ENCODE data around the gene SLC2A14.
"Not testable (repeated sequence)": the region's sequence is repeated elsewhere in the genome, so short reads cannot be mapped to it uniquely, and the experiment has no call there.

SLC2A14 gene

GRCh38 chr12:7899755-7900154 is 27.0 kb upstream of the SLC2A14 start:
- peaks cover under 1% of the 10 kb centered on the region for H3K4me1 ChIP-seq (ENCODE audit: control insufficient read depth, insufficient read depth, low read length)
- no peak overlapping the region for H3K4me3 ChIP-seq (ENCODE audit: low read length)
- no peak overlapping the region for H3K9ac ChIP-seq (ENCODE audit: low read length)
- no peaks in the 10 kb centered on the region for H3K27me3 ChIP-seq (ENCODE audit: control insufficient read depth, insufficient read depth, low read length)
- H3K9me3 ChIP-seq (ENCODE audit: control insufficient read depth, low read length): no peaks in the 10 kb centered on the region
- no peaks in the 10 kb centered on the region for H3K36me3 ChIP-seq (ENCODE audit: control insufficient read depth, insufficient read depth, low read length)

- H3K36me3 ChIP-seq (ENCODE audit: control insufficient read depth, insufficient read depth, low read length); H3K27me3 ChIP-seq (ENCODE audit: control insufficient read depth, insufficient read depth, low read length); H3K9me3 ChIP-seq (ENCODE audit: control insufficient read depth, low read length); H3K4me1 ChIP-seq (ENCODE audit: control insufficient read depth, insufficient read depth, low read length); H3K9ac ChIP-seq (ENCODE audit: low read length); H3K4me3 ChIP-seq (ENCODE audit: low read length): not testable (repeated sequence)
Measured at GRCh38 chr12:7896726-7897125, 24.0 kb upstream of the SLC2A14 start.

DNA sequence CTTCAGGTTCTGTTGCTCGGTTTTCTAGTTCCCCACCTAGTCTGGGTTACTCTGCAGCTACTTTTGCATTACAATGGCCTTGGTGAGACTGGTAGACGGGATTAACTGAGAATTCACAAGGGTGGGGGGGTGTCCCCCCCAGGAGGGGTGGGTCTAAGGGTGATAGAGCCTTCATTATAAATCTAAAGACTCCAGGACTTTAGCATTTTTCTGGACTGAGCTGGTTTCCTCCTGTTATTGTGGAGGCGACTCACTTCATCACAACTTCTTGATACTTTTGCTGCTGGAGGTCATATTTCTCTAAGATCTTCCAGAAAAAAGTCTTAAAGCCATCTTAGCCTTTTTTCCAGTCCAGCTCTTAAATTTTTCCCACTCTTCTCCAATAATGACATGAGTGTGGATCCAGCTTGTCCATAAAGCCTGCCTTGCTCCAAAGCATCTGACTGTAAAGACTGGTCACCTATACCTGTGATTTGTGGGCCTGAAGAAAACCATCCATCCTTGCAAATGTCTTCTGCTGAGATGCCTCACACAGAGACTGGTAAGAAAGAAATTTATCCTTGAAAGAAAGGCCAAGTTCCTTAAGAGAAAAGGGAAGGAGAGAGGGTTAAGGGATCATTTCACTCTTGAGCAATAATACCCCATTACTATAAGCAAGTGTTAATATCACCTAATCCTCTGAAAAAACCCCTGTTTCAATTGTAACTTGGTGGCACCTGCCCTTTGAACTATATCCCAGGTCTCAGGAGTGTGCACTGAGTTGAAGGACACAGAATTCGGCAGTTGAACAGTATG is 19.7 kb upstream of the SLC2A14 start:
- Histone ChIP-seq H3K4me3 (ENCODE audit: low read length) (no peak overlapping the region), H3K9ac (ENCODE audit: low read length) (no peak overlapping the region), H3K9me3 (ENCODE audit: control insufficient read depth, low read length) (no peaks in the 10 kb centered on the region), H3K36me3 (ENCODE audit: control insufficient read depth, insufficient read depth, low read length) (no peaks in the 10 kb centered on the region), H3K27me3 (ENCODE audit: control insufficient read depth, insufficient read depth, low read length) (no peaks in the 10 kb centered on the region), H3K4me1 (ENCODE audit: control insufficient read depth, insufficient read depth, low read length) (peaks cover 6% of the 10 kb centered on the region)

DNA sequence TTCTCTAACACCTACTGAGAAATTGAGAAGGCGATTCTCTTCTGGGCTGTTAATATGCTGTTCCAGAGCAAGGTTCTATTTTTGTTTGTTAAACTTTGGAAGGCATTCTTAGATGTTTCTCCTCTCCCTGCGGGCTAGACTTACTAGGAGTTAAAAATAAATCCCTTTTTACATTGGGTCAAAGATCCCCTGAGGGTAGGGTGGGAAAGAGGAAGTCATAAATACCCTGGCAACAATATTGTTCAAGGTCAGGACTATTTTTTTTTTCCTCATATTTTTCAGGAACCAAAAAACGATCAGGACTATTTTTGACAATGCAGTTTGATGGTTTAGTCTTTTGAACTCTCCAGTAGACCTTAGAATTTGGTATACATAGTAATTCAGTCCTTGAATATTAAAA is 12.0 kb upstream of the SLC2A14 start:
- H3K9ac ChIP-seq (ENCODE audit: low read length): no peak overlapping the region
- no peak overlapping the region for H3K4me3 ChIP-seq (ENCODE audit: low read length)
- H3K27me3 ChIP-seq (ENCODE audit: control insufficient read depth, insufficient read depth, low read length): no peaks in the 10 kb centered on the region
- no peaks in the 10 kb centered on the region for H3K4me1 ChIP-seq (ENCODE audit: control insufficient read depth, insufficient read depth, low read length)
- H3K9me3 ChIP-seq (ENCODE audit: control insufficient read depth, low read length): no peaks in the 10 kb centered on the region
- no peaks in the 10 kb centered on the region for H3K36me3 ChIP-seq (ENCODE audit: control insufficient read depth, insufficient read depth, low read length)

DNA sequence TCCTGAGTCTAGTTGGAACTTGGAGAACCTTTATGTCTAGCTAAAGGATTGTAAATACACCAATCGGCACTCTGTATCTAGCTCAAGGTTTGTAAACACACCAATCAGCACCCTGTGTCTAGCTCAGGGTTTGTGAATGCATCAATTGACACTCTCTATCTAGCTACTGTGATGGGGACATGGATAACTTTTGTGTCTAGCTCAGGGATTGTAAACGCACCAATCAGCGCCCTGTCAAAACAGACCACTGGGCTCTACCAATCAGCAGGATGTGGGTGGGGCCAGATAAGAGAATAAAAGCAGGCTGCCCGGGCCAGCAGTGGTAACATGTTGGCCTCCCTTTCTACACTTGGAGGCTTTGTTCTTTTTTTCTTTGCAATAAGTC is 9.0 kb upstream of the SLC2A14 start:
- not testable (repeated sequence) for H3K4me3 ChIP-seq (ENCODE audit: low read length); H3K27me3 ChIP-seq (ENCODE audit: control insufficient read depth, insufficient read depth, low read length); H3K9ac ChIP-seq (ENCODE audit: low read length); H3K9me3 ChIP-seq (ENCODE audit: control insufficient read depth, low read length); H3K4me1 ChIP-seq (ENCODE audit: control insufficient read depth, insufficient read depth, low read length); H3K36me3 ChIP-seq (ENCODE audit: control insufficient read depth, insufficient read depth, low read length)

DNA sequence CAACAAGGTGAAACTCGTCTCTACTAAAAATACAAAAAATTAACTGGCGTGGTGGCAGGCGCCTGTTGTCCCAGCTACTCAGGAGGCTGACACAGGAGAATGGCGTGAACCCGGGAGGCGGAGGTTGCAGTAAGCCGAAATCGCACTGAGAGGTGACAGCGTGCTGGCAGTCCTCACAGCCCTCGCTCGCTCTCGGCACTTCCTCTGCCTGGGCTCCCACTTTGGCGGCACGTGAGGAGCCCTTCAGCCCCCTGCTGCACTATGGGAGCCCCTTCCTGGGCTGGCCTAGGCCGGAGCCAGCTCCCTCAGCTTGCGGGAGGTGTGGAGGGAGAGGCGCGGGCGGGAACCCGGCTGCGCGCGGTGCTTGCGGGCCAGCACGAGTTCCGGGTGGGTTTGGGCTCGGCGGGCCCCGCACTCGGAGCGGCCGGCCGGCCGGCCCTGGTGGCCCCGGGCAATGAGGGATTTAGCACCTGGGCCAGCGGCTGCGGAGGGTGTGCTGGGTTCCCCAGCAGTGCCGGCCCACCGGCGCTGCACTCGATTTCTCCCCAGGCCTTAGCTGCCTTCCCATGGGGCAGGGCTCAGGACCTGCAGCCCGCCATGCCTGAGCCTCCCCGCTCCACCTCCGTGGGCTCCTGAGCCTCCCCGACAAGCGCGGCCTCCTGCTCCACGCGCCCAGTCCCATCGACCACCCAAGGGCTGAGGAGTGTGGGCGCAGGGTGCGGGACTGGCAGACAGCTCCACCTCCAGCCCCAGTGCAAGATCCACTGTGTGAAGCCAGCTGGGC is 8.4 kb upstream of the SLC2A14 start:
- not testable (repeated sequence) for H3K4me3 ChIP-seq (ENCODE audit: low read length); H3K27me3 ChIP-seq (ENCODE audit: control insufficient read depth, insufficient read depth, low read length); H3K4me1 ChIP-seq (ENCODE audit: control insufficient read depth, insufficient read depth, low read length); H3K9me3 ChIP-seq (ENCODE audit: control insufficient read depth, low read length); H3K9ac ChIP-seq (ENCODE audit: low read length); H3K36me3 ChIP-seq (ENCODE audit: control insufficient read depth, insufficient read depth, low read length)

DNA sequence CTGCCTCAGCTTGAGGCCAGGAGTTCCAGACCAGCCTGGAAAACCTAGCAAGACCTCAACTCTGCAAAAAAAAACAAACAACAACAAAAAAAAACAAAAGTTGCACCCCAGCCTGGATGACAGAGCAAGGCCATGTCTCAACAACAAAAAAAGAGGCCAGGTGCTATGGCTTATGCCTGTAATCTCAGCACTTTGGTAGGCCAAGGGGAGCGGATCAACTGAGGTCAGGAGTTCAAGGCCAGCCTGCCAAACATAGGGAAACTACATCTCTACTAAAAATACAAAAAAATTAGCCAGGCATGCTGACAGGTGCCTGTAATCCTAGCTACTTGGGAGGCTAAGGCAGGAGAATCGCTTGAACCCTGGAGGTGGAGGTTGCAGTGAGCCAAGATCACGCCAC is 6.5 kb upstream of the SLC2A14 start:
- no peaks in the 10 kb centered on the region for H3K27me3 ChIP-seq (ENCODE audit: control insufficient read depth, insufficient read depth, low read length)
- no peak overlapping the region for H3K4me3 ChIP-seq (ENCODE audit: low read length)
- no peaks in the 10 kb centered on the region for H3K4me1 ChIP-seq (ENCODE audit: control insufficient read depth, insufficient read depth, low read length)
- H3K9me3 ChIP-seq (ENCODE audit: control insufficient read depth, low read length): no peaks in the 10 kb centered on the region
- H3K9ac ChIP-seq (ENCODE audit: low read length): no peak overlapping the region
- H3K36me3 ChIP-seq (ENCODE audit: control insufficient read depth, insufficient read depth, low read length): no peaks in the 10 kb centered on the region

DNA sequence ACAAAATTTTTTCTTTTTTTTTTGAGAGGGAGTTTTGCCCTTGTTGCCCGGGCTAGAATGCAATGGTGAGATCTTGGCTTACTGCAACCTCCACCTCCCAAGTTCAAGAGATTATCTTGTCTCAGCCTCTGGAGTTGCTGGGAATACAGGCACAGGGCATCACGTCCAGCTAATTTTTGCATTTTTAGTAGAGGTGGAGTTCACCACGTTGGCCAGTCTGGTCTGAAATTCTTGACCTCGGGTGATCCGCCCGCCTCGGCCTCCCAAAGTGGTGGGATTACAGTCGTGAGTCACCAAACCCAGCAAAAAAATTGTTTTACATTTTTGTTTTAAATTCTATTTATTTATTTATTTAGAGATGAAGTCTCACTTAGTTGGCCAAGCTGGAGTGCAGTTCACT is 4.7 kb upstream of the SLC2A14 start:
- Histone ChIP-seq H3K9me3 (ENCODE audit: control insufficient read depth, low read length) (no peaks in the 10 kb centered on the region), H3K4me1 (ENCODE audit: control insufficient read depth, insufficient read depth, low read length) (no peaks in the 10 kb centered on the region), H3K9ac (ENCODE audit: low read length) (no peak overlapping the region), H3K27me3 (ENCODE audit: control insufficient read depth, insufficient read depth, low read length) (peaks cover 15% of the 10 kb centered on the region), H3K36me3 (ENCODE audit: control insufficient read depth, insufficient read depth, low read length) (no peaks in the 10 kb centered on the region), H3K4me3 (ENCODE audit: low read length) (no peak overlapping the region)

DNA sequence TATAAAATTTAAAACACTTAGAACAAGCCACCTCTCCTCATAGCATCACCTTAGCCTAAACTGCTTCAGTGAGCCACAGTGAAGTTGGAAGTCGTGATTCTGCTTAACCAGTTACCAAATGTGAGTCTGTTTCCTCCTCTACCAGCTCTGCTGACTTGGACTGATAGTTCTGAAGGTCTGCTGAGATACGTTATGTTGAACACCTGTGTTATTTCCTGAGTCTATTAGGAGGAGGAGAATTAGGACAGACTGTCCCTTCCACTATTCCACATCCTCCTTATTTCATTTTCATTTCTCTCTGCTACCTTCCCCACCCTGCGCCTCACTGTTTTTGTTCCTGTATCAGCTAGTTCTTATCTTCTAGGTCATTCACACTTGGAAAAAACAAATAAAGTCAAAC is 2.4 kb downstream of the SLC2A14 start:
- Histone ChIP-seq H3K9me3 (ENCODE audit: control insufficient read depth, low read length) (no peaks in the 10 kb centered on the region), H3K4me1 (ENCODE audit: control insufficient read depth, insufficient read depth, low read length) (no peaks in the 10 kb centered on the region), H3K27me3 (ENCODE audit: control insufficient read depth, insufficient read depth, low read length) (peaks cover 23% of the 10 kb centered on the region), H3K36me3 (ENCODE audit: control insufficient read depth, insufficient read depth, low read length) (no peaks in the 10 kb centered on the region), H3K4me3 (ENCODE audit: low read length) (no peak overlapping the region), H3K9ac (ENCODE audit: low read length) (no peak overlapping the region)

DNA sequence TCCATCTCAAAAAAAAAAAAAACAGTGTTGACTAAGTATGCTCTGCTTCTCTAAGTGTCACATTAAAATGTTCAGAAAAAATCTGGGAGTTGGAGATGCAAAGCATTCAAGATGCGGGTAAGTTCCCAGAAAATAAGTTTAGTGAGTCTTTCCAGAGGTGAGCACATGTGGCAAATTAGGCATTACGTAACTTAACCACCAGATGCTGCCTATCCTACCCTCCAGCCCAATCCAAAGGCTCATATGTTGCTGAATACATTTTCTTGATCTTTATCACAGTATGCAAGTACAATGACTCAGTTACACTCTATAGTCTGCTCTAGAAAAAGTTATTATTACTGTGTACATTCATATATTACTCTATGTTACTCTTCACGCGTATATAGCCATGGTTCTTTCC is 3.6 kb downstream of the SLC2A14 start:
- H3K9me3 ChIP-seq (ENCODE audit: control insufficient read depth, low read length): no peaks in the 10 kb centered on the region
- no peak overlapping the region for H3K9ac ChIP-seq (ENCODE audit: low read length)
- no peaks in the 10 kb centered on the region for H3K4me1 ChIP-seq (ENCODE audit: control insufficient read depth, insufficient read depth, low read length)
- peaks cover 22% of the 10 kb centered on the region for H3K27me3 ChIP-seq (ENCODE audit: control insufficient read depth, insufficient read depth, low read length)
- H3K4me3 ChIP-seq (ENCODE audit: low read length): no peak overlapping the region
- H3K36me3 ChIP-seq (ENCODE audit: control insufficient read depth, insufficient read depth, low read length): no peaks in the 10 kb centered on the region

DNA sequence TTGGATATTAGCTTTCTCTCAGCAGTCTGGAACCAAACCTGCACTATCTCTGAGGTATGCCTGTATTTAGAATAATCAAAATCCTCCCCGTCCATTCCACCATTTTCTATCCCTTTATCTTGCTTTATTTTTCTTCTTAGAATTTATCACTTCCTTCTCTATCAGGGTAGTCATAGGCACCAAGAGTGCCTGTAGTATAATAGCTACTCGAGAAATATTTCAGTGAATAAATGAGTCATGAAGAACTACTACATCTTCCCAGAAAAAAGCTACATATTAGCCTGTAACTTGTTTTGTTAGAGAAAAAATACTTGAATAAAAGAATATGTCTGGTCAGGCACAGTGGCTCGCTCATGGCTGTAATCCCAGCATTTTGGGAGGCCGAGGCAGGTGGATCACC is 4.3 kb downstream of the SLC2A14 start:
- H3K9me3 ChIP-seq (ENCODE audit: control insufficient read depth, low read length): no peaks in the 10 kb centered on the region
- H3K9ac ChIP-seq (ENCODE audit: low read length): no peak overlapping the region
- no peaks in the 10 kb centered on the region for H3K4me1 ChIP-seq (ENCODE audit: control insufficient read depth, insufficient read depth, low read length)
- peaks cover 16% of the 10 kb centered on the region for H3K27me3 ChIP-seq (ENCODE audit: control insufficient read depth, insufficient read depth, low read length)
- H3K36me3 ChIP-seq (ENCODE audit: control insufficient read depth, insufficient read depth, low read length): no peaks in the 10 kb centered on the region
- H3K4me3 ChIP-seq (ENCODE audit: low read length): no peak overlapping the region

GRCh38 chr12:7864601-7865150 is 8.0 kb downstream of the SLC2A14 start:
- Histone ChIP-seq H3K27me3 (ENCODE audit: control insufficient read depth, insufficient read depth, low read length) (no peaks in the 10 kb centered on the region), H3K4me3 (ENCODE audit: low read length) (no peak overlapping the region), H3K9me3 (ENCODE audit: control insufficient read depth, low read length) (no peaks in the 10 kb centered on the region), H3K9ac (ENCODE audit: low read length) (no peak overlapping the region), H3K4me1 (ENCODE audit: control insufficient read depth, insufficient read depth, low read length) (no peaks in the 10 kb centered on the region), H3K36me3 (ENCODE audit: control insufficient read depth, insufficient read depth, low read length) (no peaks in the 10 kb centered on the region)
